ENCODE data around the gene CCNB3. TPM values are rescaled to one million over a fixed set of nuclear protein-coding genes. Genes with fewer than 3 reads are reported as not detected.

The CCNB3 gene
- total RNA-seq, 1 experiment from 2014 or later = 0.35 TPM

DNA sequence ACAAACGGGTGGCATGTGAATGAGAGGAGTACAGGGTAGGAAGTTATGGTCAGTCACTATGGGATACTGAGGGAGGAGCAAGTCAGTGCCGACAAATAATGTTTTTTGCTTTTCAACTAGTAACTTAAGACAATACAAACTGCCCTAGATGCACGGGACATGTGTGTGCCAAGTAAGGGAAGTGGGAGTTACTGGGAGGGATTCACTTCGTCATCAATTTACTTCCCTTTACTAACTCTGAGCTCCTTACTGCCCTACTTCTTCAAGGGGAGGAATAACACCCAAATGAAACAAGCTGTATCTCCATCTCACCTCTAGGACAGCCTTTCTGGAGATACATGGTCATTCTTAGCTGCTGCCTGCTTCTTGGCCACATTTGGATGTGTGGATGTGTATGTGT is 168.4 kb downstream of the CCNB3 start:
- Histone ChIP-seq H2AK5ac (ENCODE audit: insufficient read length, low read length) (no peak overlapping the region), H3T11ph (ENCODE audit: low read length) (no peak overlapping the region), H3K56ac (ENCODE audit: insufficient read length, low read depth, low read length) (no peak overlapping the region), H3K14ac (ENCODE audit: insufficient read depth, low read length) (no peak overlapping the region), H2BK5ac (ENCODE audit: insufficient read length, low read length) (no peak overlapping the region), H3K27ac (ENCODE audit: insufficient read length, low read depth, low read length) (no peak overlapping the region), H3K23ac (ENCODE audit: insufficient read length, low read depth, low read length) (no peak overlapping the region), H3K79me1 (ENCODE audit: insufficient read depth, low read depth, low read length, poor library complexity, severe bottlenecking) (no peaks in the 10 kb centered on the region), H2AFZ (ENCODE audit: low read length) (no peak overlapping the region), H3K23me2 (ENCODE audit: insufficient read length, low read depth, low read length, poor library complexity, severe bottlenecking) (no peaks in the 10 kb centered on the region), H2BK15ac (ENCODE audit: low read depth, low read length) (no peak overlapping the region), H3K4me2 (ENCODE audit: insufficient read depth, insufficient read length, low read length) (no peak overlapping the region), H3K9me3 (ENCODE audit: control insufficient read depth, low read depth, low read length) (no peaks in the 10 kb centered on the region), H4K5ac (ENCODE audit: insufficient read length, low read depth, low read length) (no peak overlapping the region), H3K4ac (ENCODE audit: low read depth, low read length) (no peak overlapping the region), H4K20me1 (ENCODE audit: control insufficient read depth, insufficient read depth, insufficient read length) (no peaks in the 10 kb centered on the region), H2BK20ac (ENCODE audit: low read depth, low read length, poor library complexity, severe bottlenecking) (no peak overlapping the region), H4K8ac (replicated peaks; ENCODE audit: insufficient read length, low read depth, low read length) (no peak overlapping the region), H3K9ac (ENCODE audit: extremely low read depth, insufficient read length, low read length) (no peak overlapping the region), H2BK120ac (ENCODE audit: low read depth, low read length, poor library complexity, severe bottlenecking) (no peak overlapping the region), H3K27me3 (ENCODE audit: insufficient read depth, low read length) (no peaks in the 10 kb centered on the region), H2BK12ac (ENCODE audit: insufficient read length, low read depth, low read length) (no peak overlapping the region), H3K79me2 (ENCODE audit: insufficient read depth, low read length) (no peaks in the 10 kb centered on the region; the same call in 1 of the 2 replicates), H3K18ac (ENCODE audit: insufficient read length, low read depth, low read length) (no peak overlapping the region), H4K91ac (ENCODE audit: insufficient read length, low read depth, low read length) (no peak overlapping the region), H3K4me1 (ENCODE audit: insufficient read depth, low read length) (no peaks in the 10 kb centered on the region)
- DNase-seq = no peak
- WGBS (ENCODE audit: extremely low coverage, insufficient read length, low lambda C conversion rate) = no CpG with 5 or more reads among the region's 4 CpGs
- H3K9me3 Mint-ChIP-seq = peaks cover 58 to 71% of the 10 kb centered on the region in 2 experiments
- no peak for TF ChIP-seq CTCF (conservative IDR thresholded peaks at IDR 0.05)
- H3K27ac Mint-ChIP-seq = no peak overlapping the region
- peaks cover 0 to 6% (median 4%) of the 10 kb centered on the region in 3 experiments; a peak in 4 of 7 replicates for H3K36me3 Mint-ChIP-seq (ENCODE audit: insufficient read depth in 1 of 3, low read depth in 3 of 3)
- no peaks in the 10 kb centered on the region; the same call in 1 of the 2 replicates for H3K27me3 Mint-ChIP-seq (ENCODE audit: low read depth)
- H3K4me1 Mint-ChIP-seq = no peaks in the 10 kb centered on the region
- H3K4me3 Mint-ChIP-seq = no peak overlapping the region

Data from H9 (cell line).